ENCODE data around the gene AP4E1. TPM values are rescaled to one million over a fixed set of nuclear protein-coding genes. Genes with fewer than 3 reads are reported as not detected.

Gene AP4E1
- total RNA-seq, 1 experiment from 2014 or later, result 10.1 TPM

- Histone ChIP-seq H4K20me1 (ENCODE audit: insufficient read depth) (no peaks in the 10 kb centered on the region), H3K4me3 (replicated peaks in 1 of 2; ENCODE audit: low read depth in 1 of 2, low read length in 2 of 2) (no peak overlapping the region), H3K4me1 (ENCODE audit: control insufficient read depth in 1 of 2, insufficient read depth in 2 of 2, low read length in 2 of 2) (no peaks in the 10 kb centered on the region), H3K36me3 (ENCODE audit: control insufficient read depth in 1 of 2, insufficient read depth in 2 of 2, low read length in 2 of 2) (0 out of 4 replicates have a peak, but pooled peaks cover 0 to 11% of the 10 kb centered on the region in 2 experiments), H3K9ac (ENCODE audit: low read length) (no peak overlapping the region), H3K27me3 (ENCODE audit: insufficient read depth, low read length) (no peaks in the 10 kb centered on the region), H3K9me2 (ENCODE audit: insufficient read depth) (no peaks in the 10 kb centered on the region), H3K4me2 (ENCODE audit: low read length) (no peak overlapping the region), H3K9me3 (ENCODE audit: control insufficient read depth in 1 of 2, insufficient read depth in 1 of 2, low read depth in 1 of 2, low read length in 2 of 2) (0 out of 4 replicates have a peak, but pooled peaks cover 0 to 6% of the 10 kb centered on the region in 2 experiments), H2AFZ (ENCODE audit: low read depth, low read length, poor library complexity, severe bottlenecking) (no peak overlapping the region), H3K79me2 (ENCODE audit: insufficient read depth, low read length) (no peaks in the 10 kb centered on the region), H3K27ac (ENCODE audit: low read depth, low read length) (no peak overlapping the region)
- intact Hi-C loops (cut with micrococcal nuclease), result no loop called here
- ChIA-PET POLR2A (no interaction called here), CTCF (no interaction called here), RAD21 (ENCODE audit: low non-redundant PET in 1 of 2, low total read pairs in 2 of 2, uncharacterized antibody in 2 of 2, unreplicated experiment in 2 of 2) (no interaction called here)
- no TSS peak for BruUV-seq (replicated peaks)
- no peak for DNase-seq (ENCODE audit: low read depth, low spot score)
- no peak for TF ChIP-seq SRF (IDR thresholded peaks at IDR 0.05; ENCODE audit: low read depth)
- no peak for ATAC-seq
These were observed 65.1 kb downstream of the AP4E1 start for GRCh38 chr15:50973605-50974004.

- DNase-seq (ENCODE audit: low read depth, low spot score) (no peak), ATAC-seq (no peak)
- H3K4me1 ChIP-seq (ENCODE audit: control insufficient read depth in 1 of 2, insufficient read depth in 2 of 2, low read length in 2 of 2), result no peaks in the 10 kb centered on the region
- TF ChIP-seq SIN3A (IDR thresholded peaks at IDR 0.05; ENCODE audit: low read depth) (no peak), SP1 (IDR thresholded peaks at IDR 0.05; ENCODE audit: low read depth) (no peak), RAD21 (IDR thresholded peaks at IDR 0.05; ENCODE audit: low read depth) (no peak), SRF (IDR thresholded peaks at IDR 0.05; ENCODE audit: low read depth) (no peak), ZFX (IDR thresholded peaks at IDR 0.05) (no peak), EZH2 (IDR thresholded peaks at IDR 0.05) (no peak), YY1 (IDR thresholded peaks at IDR 0.05; ENCODE audit: extremely low read depth, insufficient replicate concordance, low read depth, low read length) (no peak), TCF7L2 (IDR thresholded peaks at IDR 0.05; ENCODE audit: borderline replicate concordance, extremely low read depth, insufficient read depth, insufficient read length) (no peak)
- H3K4me3 ChIP-seq (replicated peaks in 1 of 2; ENCODE audit: low read depth in 1 of 2, low read length in 2 of 2), result no peak overlapping the region
- no peak overlapping the region for H3K9ac ChIP-seq (ENCODE audit: low read length)
- H2AFZ ChIP-seq (ENCODE audit: low read depth, low read length, poor library complexity, severe bottlenecking), result no peak overlapping the region
- H3K27me3 ChIP-seq (ENCODE audit: insufficient read depth, low read length), result no peaks in the 10 kb centered on the region
- no peak overlapping the region for H3K4me2 ChIP-seq (ENCODE audit: low read length)
- CTCF ChIA-PET, result interaction anchor here (0.6 kb wide), 1 partner anchor 16 kb away, joined by 3 read pairs; no protein-coding TSS in a partner anchor
- H3K79me2 ChIP-seq (ENCODE audit: insufficient read depth, low read length), result no peaks in the 10 kb centered on the region
- no peaks in the 10 kb centered on the region for H3K36me3 ChIP-seq (ENCODE audit: control insufficient read depth in 1 of 2, insufficient read depth in 2 of 2, low read length in 2 of 2)
- BruUV-seq (replicated peaks), result no TSS peak
- H4K20me1 ChIP-seq (ENCODE audit: insufficient read depth), result no peaks in the 10 kb centered on the region
- H3K9me3 ChIP-seq (ENCODE audit: control insufficient read depth in 1 of 2, insufficient read depth in 1 of 2, low read depth in 1 of 2, low read length in 2 of 2), result no peaks in the 10 kb centered on the region
- no peak overlapping the region for H3K27ac ChIP-seq (ENCODE audit: low read depth, low read length)
- no peaks in the 10 kb centered on the region for H3K9me2 ChIP-seq (ENCODE audit: insufficient read depth)
- intact Hi-C loops (cut with micrococcal nuclease), result no loop called here
- RAD21 ChIA-PET (ENCODE audit: low non-redundant PET in 1 of 2, low total read pairs in 2 of 2, uncharacterized antibody in 2 of 2, unreplicated experiment in 2 of 2), result no interaction called here
- POLR2A ChIA-PET, result no interaction called here
These were observed 68.7 kb downstream of the AP4E1 start for GRCh38 chr15:50977162-50977561.
